ENCODE measurements around the gene DHRSX. TPM values are rescaled to one million over a fixed set of nuclear protein-coding genes. Genes with fewer than 3 reads are reported as not detected.

Gene DHRSX
- total and polyA plus RNA-seq, 2 of the 13 experiments (the other 11 are each of a cell fraction or from before 2014, with no cell fraction given): 15.5 to 24.3 TPM

DNA sequence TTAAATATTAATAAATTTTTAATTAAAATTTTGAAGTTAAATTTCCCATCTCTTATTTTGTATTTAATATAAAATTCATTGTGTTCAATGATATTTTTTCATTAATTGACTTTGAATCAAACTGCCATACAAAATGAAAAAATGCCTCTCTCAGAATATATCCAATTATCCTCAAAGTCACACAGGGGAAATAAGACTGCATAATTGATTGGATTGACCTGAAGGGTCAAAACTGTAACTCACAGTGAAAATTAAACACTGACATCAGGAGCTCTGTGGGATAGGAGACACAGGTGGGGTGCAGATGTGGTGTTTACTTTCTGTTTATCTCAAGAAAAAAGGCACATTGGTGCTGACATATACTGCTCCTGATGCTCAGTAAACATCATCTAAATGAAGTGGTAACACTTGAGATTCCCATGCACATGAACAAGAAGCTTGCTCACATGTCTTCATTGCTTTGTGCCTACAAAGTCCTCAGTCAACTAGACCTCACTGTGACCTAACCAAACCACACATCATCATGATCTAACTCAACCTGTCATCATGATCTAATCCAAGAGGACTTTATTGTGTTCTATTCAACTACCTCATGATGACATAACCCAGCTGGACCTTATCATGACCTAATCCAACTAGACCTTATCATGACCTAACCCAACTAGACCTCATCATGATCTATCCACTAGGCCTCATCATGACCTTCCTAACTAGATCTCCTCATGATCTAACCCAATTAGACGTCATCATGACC lies 83.7 kb downstream of the DHRSX start (continued):
- TF ChIP-seq, protein P1, sequence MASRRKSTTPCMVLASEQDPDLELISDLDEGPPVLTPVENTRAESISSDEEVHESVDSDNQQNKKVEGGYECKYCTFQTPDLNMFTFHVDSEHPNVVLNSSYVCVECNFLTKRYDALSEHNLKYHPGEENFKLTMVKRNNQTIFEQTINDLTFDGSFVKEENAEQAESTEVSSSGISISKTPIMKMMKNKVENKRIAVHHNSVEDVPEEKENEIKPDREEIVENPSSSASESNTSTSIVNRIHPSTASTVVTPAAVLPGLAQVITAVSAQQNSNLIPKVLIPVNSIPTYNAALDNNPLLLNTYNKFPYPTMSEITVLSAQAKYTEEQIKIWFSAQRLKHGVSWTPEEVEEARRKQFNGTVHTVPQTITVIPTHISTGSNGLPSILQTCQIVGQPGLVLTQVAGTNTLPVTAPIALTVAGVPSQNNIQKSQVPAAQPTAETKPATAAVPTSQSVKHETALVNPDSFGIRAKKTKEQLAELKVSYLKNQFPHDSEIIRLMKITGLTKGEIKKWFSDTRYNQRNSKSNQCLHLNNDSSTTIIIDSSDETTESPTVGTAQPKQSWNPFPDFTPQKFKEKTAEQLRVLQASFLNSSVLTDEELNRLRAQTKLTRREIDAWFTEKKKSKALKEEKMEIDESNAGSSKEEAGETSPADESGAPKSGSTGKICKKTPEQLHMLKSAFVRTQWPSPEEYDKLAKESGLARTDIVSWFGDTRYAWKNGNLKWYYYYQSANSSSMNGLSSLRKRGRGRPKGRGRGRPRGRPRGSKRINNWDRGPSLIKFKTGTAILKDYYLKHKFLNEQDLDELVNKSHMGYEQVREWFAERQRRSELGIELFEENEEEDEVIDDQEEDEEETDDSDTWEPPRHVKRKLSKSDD (CRISPR knock-in tag; IDR thresholded peaks at IDR 0.05; ENCODE audit: low read depth): no peak
- TF ChIP-seq CREB1 (IDR thresholded peaks at IDR 0.05): peak; percentile 45; the same call in 1 of the 2 replicates
- no peak for TF ChIP-seq CREB1 (CRISPR knock-in tag; IDR thresholded peaks at IDR 0.05)
- TF ChIP-seq, protein P2, sequence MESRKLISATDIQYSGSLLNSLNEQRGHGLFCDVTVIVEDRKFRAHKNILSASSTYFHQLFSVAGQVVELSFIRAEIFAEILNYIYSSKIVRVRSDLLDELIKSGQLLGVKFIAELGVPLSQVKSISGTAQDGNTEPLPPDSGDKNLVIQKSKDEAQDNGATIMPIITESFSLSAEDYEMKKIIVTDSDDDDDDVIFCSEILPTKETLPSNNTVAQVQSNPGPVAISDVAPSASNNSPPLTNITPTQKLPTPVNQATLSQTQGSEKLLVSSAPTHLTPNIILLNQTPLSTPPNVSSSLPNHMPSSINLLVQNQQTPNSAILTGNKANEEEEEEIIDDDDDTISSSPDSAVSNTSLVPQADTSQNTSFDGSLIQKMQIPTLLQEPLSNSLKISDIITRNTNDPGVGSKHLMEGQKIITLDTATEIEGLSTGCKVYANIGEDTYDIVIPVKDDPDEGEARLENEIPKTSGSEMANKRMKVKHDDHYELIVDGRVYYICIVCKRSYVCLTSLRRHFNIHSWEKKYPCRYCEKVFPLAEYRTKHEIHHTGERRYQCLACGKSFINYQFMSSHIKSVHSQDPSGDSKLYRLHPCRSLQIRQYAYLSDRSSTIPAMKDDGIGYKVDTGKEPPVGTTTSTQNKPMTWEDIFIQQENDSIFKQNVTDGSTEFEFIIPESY (CRISPR knock-in tag; IDR thresholded peaks at IDR 0.05): no peak
- TF ChIP-seq ATF7 (IDR thresholded peaks at IDR 0.05): peak; percentile 71
- no peak for TF ChIP-seq ATF7 (CRISPR knock-in tag; IDR thresholded peaks at IDR 0.05)
- TF ChIP-seq, protein P3, sequence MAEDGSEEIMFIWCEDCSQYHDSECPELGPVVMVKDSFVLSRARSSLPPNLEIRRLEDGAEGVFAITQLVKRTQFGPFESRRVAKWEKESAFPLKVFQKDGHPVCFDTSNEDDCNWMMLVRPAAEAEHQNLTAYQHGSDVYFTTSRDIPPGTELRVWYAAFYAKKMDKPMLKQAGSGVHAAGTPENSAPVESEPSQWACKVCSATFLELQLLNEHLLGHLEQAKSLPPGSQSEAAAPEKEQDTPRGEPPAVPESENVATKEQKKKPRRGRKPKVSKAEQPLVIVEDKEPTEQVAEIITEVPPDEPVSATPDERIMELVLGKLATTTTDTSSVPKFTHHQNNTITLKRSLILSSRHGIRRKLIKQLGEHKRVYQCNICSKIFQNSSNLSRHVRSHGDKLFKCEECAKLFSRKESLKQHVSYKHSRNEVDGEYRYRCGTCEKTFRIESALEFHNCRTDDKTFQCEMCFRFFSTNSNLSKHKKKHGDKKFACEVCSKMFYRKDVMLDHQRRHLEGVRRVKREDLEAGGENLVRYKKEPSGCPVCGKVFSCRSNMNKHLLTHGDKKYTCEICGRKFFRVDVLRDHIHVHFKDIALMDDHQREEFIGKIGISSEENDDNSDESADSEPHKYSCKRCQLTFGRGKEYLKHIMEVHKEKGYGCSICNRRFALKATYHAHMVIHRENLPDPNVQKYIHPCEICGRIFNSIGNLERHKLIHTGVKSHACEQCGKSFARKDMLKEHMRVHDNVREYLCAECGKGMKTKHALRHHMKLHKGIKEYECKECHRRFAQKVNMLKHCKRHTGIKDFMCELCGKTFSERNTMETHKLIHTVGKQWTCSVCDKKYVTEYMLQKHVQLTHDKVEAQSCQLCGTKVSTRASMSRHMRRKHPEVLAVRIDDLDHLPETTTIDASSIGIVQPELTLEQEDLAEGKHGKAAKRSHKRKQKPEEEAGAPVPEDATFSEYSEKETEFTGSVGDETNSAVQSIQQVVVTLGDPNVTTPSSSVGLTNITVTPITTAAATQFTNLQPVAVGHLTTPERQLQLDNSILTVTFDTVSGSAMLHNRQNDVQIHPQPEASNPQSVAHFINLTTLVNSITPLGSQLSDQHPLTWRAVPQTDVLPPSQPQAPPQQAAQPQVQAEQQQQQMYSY (CRISPR knock-in tag; IDR thresholded peaks at IDR 0.05): no peak
- TF ChIP-seq SCMH1 (CRISPR knock-in tag; IDR thresholded peaks at IDR 0.05; ENCODE audit: borderline replicate concordance): no peak
- TF ChIP-seq RFX1 (IDR thresholded peaks at IDR 0.05): no peak

Data from HepG2 (cell line).